AG08396 (cell line): ENCODE data around the gene LEMD2.
A peak's percentile ranks its signal among the peaks of the same experiment; 100 is the strongest.

ENCODE experiments used
- DNase-seq: peaks from one replicate; pipeline ENCODE4 v3.0.0; 2012; ENCODE audit warnings: low spot score, mixed read lengths

The LEMD2 gene

GRCh38 chr6:33756211-33756954, 32.5 kb downstream of the LEMD2 start:
- DNase-seq: no peak

- DNase-seq: no peak
These were observed 33.7 kb downstream of the LEMD2 start for GRCh38 chr6:33755070-33755869.

- DNase-seq: no peak
These were observed 34.7 kb downstream of the LEMD2 start for GRCh38 chr6:33754222-33754621.

- DNase-seq: no peak
These were observed 36.3 kb downstream of the LEMD2 start for GRCh38 chr6:33752646-33753015.

GRCh38 chr6:33751771-33752645, 36.9 kb downstream of the LEMD2 start:
- DNase-seq: no peak

GRCh38 chr6:33750244-33750991, 38.5 kb downstream of the LEMD2 start:
- DNase-seq: no peak

- DNase-seq: no peak
These were observed 39.5 kb downstream of the LEMD2 start for GRCh38 chr6:33749401-33749800.

- DNase-seq: no peak
These were observed 40.1 kb downstream of the LEMD2 start for GRCh38 chr6:33748841-33749240.

GRCh38 chr6:33747823-33748222, 41.1 kb downstream of the LEMD2 start:
- no peak for DNase-seq

- peak; percentile 29 for DNase-seq
These were observed 42.3 kb downstream of the LEMD2 start, which contains the start of gene IP6K3 for GRCh38 chr6:33746651-33747100. IP6K3 (minus strand) TSS chr6:33746905; CDS start chr6:33735476, 11,429 bp downstream.

GRCh38 chr6:33746036-33746600, 42.8 kb downstream of the LEMD2 start:
- DNase-seq: peak; percentile 79

- DNase-seq: no peak
These were observed 43.4 kb downstream of the LEMD2 start for GRCh38 chr6:33745548-33745947.

- DNase-seq: no peak
These were observed 43.9 kb downstream of the LEMD2 start for GRCh38 chr6:33744895-33745546.

GRCh38 chr6:33744001-33744848, 44.7 kb downstream of the LEMD2 start:
- DNase-seq: peak; percentile 86

GRCh38 chr6:33742837-33743236, 46.1 kb downstream of the LEMD2 start:
- no peak for DNase-seq

- no peak for DNase-seq
These were observed 46.8 kb downstream of the LEMD2 start for GRCh38 chr6:33742092-33742491.

- no peak for DNase-seq
These were observed 48.1 kb downstream of the LEMD2 start for GRCh38 chr6:33740794-33741193.

GRCh38 chr6:33740204-33740608, 48.7 kb downstream of the LEMD2 start:
- DNase-seq: no peak

- DNase-seq: no peak
These were observed 49.4 kb downstream of the LEMD2 start for GRCh38 chr6:33739571-33739970.

- DNase-seq: no peak
These were observed 50.1 kb downstream of the LEMD2 start for GRCh38 chr6:33738879-33739278.
